CD4-positive, alpha-beta T cell treated with Interleukin-12 subunit alpha and Interleukin-12 subunit beta, for 1 hour (primary cell): ENCODE data around the gene TCF25.
A peak's percentile ranks its signal among the peaks of the same experiment; 100 is the strongest.
"Not testable (repeated sequence)": the region's sequence is repeated elsewhere in the genome, so short reads cannot be mapped to it uniquely, and the experiment has no call there.

Experiments
- DNase-seq: peaks from one replicate; pipeline ENCODE4 v3.0.0-alpha.2; 2020

Gene TCF25

GRCh38 chr16:89906140-89907025 lies 33.0 kb downstream of the TCF25 start:
- DNase-seq = no peak

- DNase-seq = no peak
Measured at GRCh38 chr16:89907055-89907814, 33.8 kb downstream of the TCF25 start.

GRCh38 chr16:89908236-89908635 lies 34.8 kb downstream of the TCF25 start:
- no peak for DNase-seq

- peak; percentile 71 for DNase-seq
Measured at GRCh38 chr16:89909777-89910716, 36.7 kb downstream of the TCF25 start.

- DNase-seq = no peak
Measured at GRCh38 chr16:89910717-89911354, 37.4 kb downstream of the TCF25 start.

- DNase-seq = no peak
Measured at GRCh38 chr16:89911375-89911774, 38.0 kb downstream of the TCF25 start.

GRCh38 chr16:89912143-89912542 lies 38.8 kb downstream of the TCF25 start:
- DNase-seq = no peak

GRCh38 chr16:89912627-89913026 lies 39.2 kb downstream of the TCF25 start:
- no peak for DNase-seq

- no peak for DNase-seq
Measured at GRCh38 chr16:89913408-89914387, 40.3 kb downstream of the TCF25 start.

- not testable (repeated sequence) for DNase-seq
Measured at GRCh38 chr16:89914642-89915285, 41.4 kb downstream of the TCF25 start.

- no peak for DNase-seq
Measured at GRCh38 chr16:89915303-89916232, 42.2 kb downstream of the TCF25 start.

GRCh38 chr16:89917773-89918452 lies 44.5 kb downstream of the TCF25 start:
- peak; percentile 83 for DNase-seq

GRCh38 chr16:89918453-89919347 lies 45.3 kb downstream of the TCF25 start, which contains the start of gene MC1R:
MC1R (plus strand) TSS chr16:89918862; CDS start chr16:89919259, 397 bp downstream.
- no peak for DNase-seq

- DNase-seq = no peak
Measured at GRCh38 chr16:89919535-89920406, 46.4 kb downstream of the TCF25 start.

- no peak for DNase-seq
Measured at GRCh38 chr16:89920723-89921122, 47.3 kb downstream of the TCF25 start.

GRCh38 chr16:89921131-89921701 lies 47.8 kb downstream of the TCF25 start:
- DNase-seq = no peak
